Parathyroid adenoma (tissue), 2 donors: ENCODE measurements around the gene TECR.

Source experiments
- H2AFZ ChIP-seq: fragments of 300-600 bp; sonication (generic); one replicate; pipeline ENCODE4 v1.7.0; 2017; ENCODE audit warnings: antibody characterized with exemption, mild to moderate bottlenecking
- H3K27ac ChIP-seq: fragments of 300-600 bp; sonication (generic); one replicate; pipeline ENCODE4 v1.7.0; 2017
- H3K27me3 ChIP-seq: fragments of 300-600 bp; sonication (generic); one replicate; pipeline ENCODE4 v1.7.0; 2017; ENCODE audit warnings: low read length; ENCODE audit not compliant: control insufficient read depth, insufficient read depth
- H3K36me3 ChIP-seq: fragments of 300-600 bp; sonication (generic); one replicate; pipeline ENCODE4 v1.7.0; 2017; ENCODE audit warnings: low read length; ENCODE audit not compliant: control insufficient read depth, insufficient read depth
- H3K4me1 ChIP-seq: fragments of 300-600 bp; sonication (generic); one replicate; pipeline ENCODE4 v1.7.0; 2017; ENCODE audit warnings: control low read depth
- H3K4me2 ChIP-seq: fragments of 300-600 bp; sonication (generic); one replicate; pipeline ENCODE4 v1.7.0; 2017; ENCODE audit warnings: low read length
- H3K4me3 ChIP-seq: fragments of 300-600 bp; sonication (generic); one replicate; pipeline ENCODE4 v1.7.0; 2017; ENCODE audit warnings: low read depth, low read length
- H3K79me2 ChIP-seq: fragments of 300-600 bp; sonication (generic); one replicate; pipeline ENCODE4 v1.7.0; 2017; ENCODE audit warnings: control low read depth
- H3K9ac ChIP-seq: fragments of 300-600 bp; sonication (generic); one replicate; pipeline ENCODE4 v1.7.0; 2017; ENCODE audit warnings: mild to moderate bottlenecking
- H3K9me3 ChIP-seq: fragments of 300-600 bp; sonication (generic); one replicate; pipeline ENCODE4 v1.7.0; 2017; ENCODE audit warnings: low read length; ENCODE audit not compliant: control insufficient read depth
- TF ChIP-seq, protein P1 (sequence below): fragments of 300-600 bp; sonication (generic); IDR thresholded peaks from one replicate; pipeline ENCODE4 v1.7.0; 2017; ENCODE audit warnings: antibody characterized with exemption, mild to moderate bottlenecking
- donor health status: primary hyperparathyroidism.

The TECR gene

DNA sequence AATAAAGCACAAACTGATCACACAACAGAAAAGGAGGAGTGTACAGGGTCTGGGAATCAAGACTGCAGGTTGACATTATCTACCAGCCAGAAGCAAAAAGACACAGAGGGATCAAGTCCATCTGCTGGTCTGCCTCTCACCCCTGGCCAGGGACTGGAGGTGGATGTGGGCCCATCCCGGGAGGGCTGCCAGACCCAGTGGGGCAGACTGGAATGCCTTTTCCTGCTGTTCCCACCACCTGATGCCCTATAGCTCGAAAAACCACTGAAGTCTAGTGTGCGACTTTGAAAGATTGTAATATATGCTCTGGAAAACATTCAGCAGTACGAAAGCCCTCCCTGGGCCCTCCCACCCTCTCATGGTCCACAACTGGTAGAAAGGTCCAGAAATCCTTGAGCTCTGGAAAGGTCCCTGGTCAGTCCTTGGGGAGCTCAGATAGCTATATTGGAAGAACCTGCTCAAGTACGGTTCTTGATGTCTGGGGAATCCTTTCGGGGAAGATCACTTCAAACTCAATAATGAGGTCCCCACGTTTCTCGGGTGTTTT lies 13.8 kb upstream of the TECR start:
- H3K36me3 ChIP-seq = no peaks in the 10 kb centered on the region

DNA sequence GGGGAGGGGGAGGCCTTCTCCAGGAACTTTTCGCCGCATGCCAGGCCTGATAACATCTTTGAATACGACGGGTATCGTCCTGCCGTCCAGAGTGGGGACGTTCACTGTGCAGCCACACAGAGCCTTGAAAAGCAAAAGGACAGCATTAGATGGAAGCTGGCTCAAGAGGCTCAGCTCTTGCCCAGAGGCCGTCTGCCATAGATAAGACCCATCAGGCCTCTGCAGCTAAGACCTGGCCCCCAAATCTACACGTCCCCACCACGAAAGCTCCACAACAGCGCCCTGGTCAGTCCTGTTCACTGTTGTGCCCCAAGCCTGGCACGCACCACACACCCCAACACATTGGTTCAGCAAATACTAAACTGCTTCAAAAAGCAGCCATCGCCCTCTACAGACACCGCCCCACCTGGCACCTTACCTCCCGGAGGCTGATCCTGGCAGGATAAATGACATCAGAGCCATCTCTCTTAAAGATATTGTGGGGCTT lies 13.3 kb upstream of the TECR start:
- TF ChIP-seq, protein P1, sequence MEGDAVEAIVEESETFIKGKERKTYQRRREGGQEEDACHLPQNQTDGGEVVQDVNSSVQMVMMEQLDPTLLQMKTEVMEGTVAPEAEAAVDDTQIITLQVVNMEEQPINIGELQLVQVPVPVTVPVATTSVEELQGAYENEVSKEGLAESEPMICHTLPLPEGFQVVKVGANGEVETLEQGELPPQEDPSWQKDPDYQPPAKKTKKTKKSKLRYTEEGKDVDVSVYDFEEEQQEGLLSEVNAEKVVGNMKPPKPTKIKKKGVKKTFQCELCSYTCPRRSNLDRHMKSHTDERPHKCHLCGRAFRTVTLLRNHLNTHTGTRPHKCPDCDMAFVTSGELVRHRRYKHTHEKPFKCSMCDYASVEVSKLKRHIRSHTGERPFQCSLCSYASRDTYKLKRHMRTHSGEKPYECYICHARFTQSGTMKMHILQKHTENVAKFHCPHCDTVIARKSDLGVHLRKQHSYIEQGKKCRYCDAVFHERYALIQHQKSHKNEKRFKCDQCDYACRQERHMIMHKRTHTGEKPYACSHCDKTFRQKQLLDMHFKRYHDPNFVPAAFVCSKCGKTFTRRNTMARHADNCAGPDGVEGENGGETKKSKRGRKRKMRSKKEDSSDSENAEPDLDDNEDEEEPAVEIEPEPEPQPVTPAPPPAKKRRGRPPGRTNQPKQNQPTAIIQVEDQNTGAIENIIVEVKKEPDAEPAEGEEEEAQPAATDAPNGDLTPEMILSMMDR = peak; percentile 37
- Histone ChIP-seq H3K27ac (peak overlapping the region; percentile 97), H3K27me3 (no peaks in the 10 kb centered on the region), H3K4me2 (peak overlapping the region; percentile 86), H3K36me3 (no peaks in the 10 kb centered on the region), H3K9me3 (no peaks in the 10 kb centered on the region), H3K4me3 (peak overlapping the region; percentile 86), H3K79me2 (peaks cover 14% of the 10 kb centered on the region), H3K4me1 (peaks cover 20% of the 10 kb centered on the region), H3K9ac (no peak overlapping the region), H2AFZ (no peak overlapping the region)

More for the DNA sequence above, 13.8 kb upstream of the TECR start:
- Histone ChIP-seq H3K9ac (no peak overlapping the region), H2AFZ (no peak overlapping the region), H3K27me3 (no peaks in the 10 kb centered on the region), H3K9me3 (no peaks in the 10 kb centered on the region), H3K79me2 (peaks cover 14% of the 10 kb centered on the region), H3K4me3 (no peak overlapping the region), H3K27ac (peak overlapping the region; percentile 97), H3K4me1 (peaks cover 20% of the 10 kb centered on the region), H3K4me2 (peak overlapping the region; percentile 86)
- TF ChIP-seq, protein P1 = no peak

DNA sequence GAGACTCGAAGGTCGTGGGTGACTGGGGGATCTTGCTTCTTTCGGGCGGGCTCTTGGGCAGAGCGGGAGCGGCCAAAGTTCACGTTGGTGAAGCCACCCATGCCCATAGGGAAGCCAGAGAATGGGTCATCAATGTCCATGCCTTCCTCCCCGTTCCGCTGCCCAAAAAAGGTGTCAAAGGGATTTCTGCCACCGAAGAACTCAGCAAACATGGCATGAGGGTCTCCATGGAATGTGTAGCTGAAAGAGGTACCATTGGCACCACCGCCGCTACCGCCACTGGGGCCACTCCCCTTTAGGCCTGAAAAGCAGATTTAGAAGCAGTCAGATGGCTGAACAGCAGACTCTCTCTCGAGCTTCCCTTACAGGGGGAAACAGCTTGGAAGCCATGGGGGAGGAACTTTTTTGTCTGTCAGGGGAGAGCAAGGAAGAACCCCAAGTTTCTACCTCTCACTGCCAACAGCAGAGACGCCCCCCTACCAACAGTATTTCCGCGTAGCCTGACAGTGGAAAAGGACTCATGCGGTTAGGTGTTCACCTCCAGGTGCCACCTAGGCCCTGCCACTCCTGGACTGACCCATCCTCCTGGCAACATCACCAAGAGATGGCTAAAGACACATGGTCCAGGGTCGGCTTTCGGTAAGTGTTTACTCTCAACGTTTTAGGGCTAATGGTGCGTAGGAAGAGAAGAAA lies 12.5 kb upstream of the TECR start:
- no peaks in the 10 kb centered on the region for H3K27me3 ChIP-seq
- H3K36me3 ChIP-seq = no peaks in the 10 kb centered on the region
- peaks cover 20% of the 10 kb centered on the region for H3K4me1 ChIP-seq
- H3K79me2 ChIP-seq = peaks cover 14% of the 10 kb centered on the region
- peak overlapping the region; percentile 68 for H3K9ac ChIP-seq
- no peaks in the 10 kb centered on the region for H3K9me3 ChIP-seq
- peak overlapping the region; percentile 86 for H3K4me3 ChIP-seq
- no peak overlapping the region for H2AFZ ChIP-seq
- H3K27ac ChIP-seq = peak overlapping the region; percentile 97
- H3K4me2 ChIP-seq = peak overlapping the region; percentile 86
- TF ChIP-seq, protein P1 = no peak

DNA sequence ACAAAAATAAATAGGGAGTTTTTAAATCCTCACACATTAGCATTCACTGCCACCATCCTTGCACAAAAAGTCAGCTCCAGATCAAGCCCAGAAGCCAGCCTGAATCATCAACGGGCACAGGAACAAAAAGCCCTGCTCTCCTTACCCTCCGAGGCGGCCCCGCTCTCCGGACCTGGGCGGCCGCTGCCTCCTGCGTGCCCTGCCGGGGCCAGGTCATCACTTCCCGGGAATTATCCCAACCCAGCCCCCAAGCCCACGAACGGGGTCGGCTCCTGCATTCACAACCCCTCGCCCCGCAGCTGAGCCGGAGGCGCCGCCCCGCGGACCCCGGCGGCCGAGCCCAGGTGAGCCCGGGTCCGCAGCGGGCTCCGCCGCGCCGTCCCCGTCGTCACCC lies 12.0 kb upstream of the TECR start:
- Histone ChIP-seq H3K9ac (peak overlapping the region; percentile 68), H3K27ac (peak overlapping the region; percentile 97), H2AFZ (peak overlapping the region; percentile 29), H3K9me3 (no peaks in the 10 kb centered on the region), H3K4me3 (peak overlapping the region; percentile 86), H3K79me2 (peaks cover 14% of the 10 kb centered on the region), H3K4me1 (peaks cover 20% of the 10 kb centered on the region), H3K4me2 (peak overlapping the region; percentile 86), H3K36me3 (no peaks in the 10 kb centered on the region), H3K27me3 (no peaks in the 10 kb centered on the region)
- TF ChIP-seq, protein P1 = no peak
